ENCODE data around the gene LRRC70. TPM values are rescaled to one million over a fixed set of nuclear protein-coding genes. Genes with fewer than 3 reads are reported as not detected.
A peak's percentile ranks its signal among the peaks of the same experiment; 100 is the strongest.

The LRRC70 gene
- total RNA-seq, 4 donors from 2014 or later = 8.0 to 15.3 (median 10.4) TPM

DNA sequence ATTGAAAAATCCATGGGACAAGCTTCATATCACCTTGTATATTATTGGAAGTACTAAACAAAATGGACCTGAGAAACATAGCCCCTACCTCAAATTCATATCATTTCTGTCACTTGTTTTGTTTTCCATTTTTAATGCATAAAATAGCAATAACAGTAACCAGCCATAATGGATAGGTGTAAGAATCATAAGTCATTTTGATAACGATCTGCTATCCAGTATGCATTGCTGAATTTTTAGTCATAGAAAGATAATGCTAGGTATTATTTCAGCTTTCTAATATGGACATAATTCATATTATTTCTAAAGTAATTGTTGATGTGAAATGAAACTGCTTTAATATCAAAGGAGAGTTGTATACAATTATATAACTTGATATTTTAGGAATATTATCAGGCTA is 1.1 kb upstream of the LRRC70 start:
- Histone ChIP-seq H3K36me3 (no peaks in the 10 kb centered on the region), H3K27ac (no peak overlapping the region), H3K4me3 (replicated peaks in 1 of 3) (no peak overlapping the region), H3K27me3 (no peaks in the 10 kb centered on the region), H3K4me1 (peaks cover 9 to 12% of the 10 kb centered on the region in 2 donors), H3K9me3 (no peaks in the 10 kb centered on the region)
- 94 to 97% methylated on average over 1 of the region's 1 CpG for WGBS, 2 donors
- TF ChIP-seq, protein P1, sequence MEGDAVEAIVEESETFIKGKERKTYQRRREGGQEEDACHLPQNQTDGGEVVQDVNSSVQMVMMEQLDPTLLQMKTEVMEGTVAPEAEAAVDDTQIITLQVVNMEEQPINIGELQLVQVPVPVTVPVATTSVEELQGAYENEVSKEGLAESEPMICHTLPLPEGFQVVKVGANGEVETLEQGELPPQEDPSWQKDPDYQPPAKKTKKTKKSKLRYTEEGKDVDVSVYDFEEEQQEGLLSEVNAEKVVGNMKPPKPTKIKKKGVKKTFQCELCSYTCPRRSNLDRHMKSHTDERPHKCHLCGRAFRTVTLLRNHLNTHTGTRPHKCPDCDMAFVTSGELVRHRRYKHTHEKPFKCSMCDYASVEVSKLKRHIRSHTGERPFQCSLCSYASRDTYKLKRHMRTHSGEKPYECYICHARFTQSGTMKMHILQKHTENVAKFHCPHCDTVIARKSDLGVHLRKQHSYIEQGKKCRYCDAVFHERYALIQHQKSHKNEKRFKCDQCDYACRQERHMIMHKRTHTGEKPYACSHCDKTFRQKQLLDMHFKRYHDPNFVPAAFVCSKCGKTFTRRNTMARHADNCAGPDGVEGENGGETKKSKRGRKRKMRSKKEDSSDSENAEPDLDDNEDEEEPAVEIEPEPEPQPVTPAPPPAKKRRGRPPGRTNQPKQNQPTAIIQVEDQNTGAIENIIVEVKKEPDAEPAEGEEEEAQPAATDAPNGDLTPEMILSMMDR (IDR thresholded peaks at IDR 0.05) = no peak
- no peak for DNase-seq
- intact Hi-C loops (cut with DNase I) = no loop called here

DNA sequence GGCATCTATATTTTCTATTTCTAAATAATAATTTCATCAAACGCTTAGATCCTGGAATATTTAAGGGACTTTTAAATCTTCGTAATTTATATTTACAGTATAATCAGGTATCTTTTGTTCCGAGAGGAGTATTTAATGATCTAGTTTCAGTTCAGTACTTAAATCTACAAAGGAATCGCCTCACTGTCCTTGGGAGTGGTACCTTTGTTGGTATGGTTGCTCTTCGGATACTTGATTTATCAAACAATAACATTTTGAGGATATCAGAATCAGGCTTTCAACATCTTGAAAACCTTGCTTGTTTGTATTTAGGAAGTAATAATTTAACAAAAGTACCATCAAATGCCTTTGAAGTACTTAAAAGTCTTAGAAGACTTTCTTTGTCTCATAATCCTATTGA is 1.1 kb downstream of the LRRC70 start:
- TF ChIP-seq, protein P1 (IDR thresholded peaks at IDR 0.05) = no peak
- no peak for TF ChIP-seq POLR2A (IDR thresholded peaks at IDR 0.05)
- no peaks in the 10 kb centered on the region for H3K36me3 ChIP-seq
- H3K4me3 ChIP-seq (replicated peaks in 1 of 3) = no peak overlapping the region
- WGBS, 2 donors = 82 to 86% methylated on average over 5 of the region's 5 CpGs
- peak overlapping the region in 2 of 3 donors; percentile 4 to 11 for H3K27ac ChIP-seq
- no peak for DNase-seq
- H3K4me1 ChIP-seq = peaks cover 9 to 12% of the 10 kb centered on the region in 2 donors
- intact Hi-C loops (cut with DNase I) = no loop called here
- H3K9me3 ChIP-seq = no peaks in the 10 kb centered on the region
- H3K27me3 ChIP-seq = no peaks in the 10 kb centered on the region

DNA sequence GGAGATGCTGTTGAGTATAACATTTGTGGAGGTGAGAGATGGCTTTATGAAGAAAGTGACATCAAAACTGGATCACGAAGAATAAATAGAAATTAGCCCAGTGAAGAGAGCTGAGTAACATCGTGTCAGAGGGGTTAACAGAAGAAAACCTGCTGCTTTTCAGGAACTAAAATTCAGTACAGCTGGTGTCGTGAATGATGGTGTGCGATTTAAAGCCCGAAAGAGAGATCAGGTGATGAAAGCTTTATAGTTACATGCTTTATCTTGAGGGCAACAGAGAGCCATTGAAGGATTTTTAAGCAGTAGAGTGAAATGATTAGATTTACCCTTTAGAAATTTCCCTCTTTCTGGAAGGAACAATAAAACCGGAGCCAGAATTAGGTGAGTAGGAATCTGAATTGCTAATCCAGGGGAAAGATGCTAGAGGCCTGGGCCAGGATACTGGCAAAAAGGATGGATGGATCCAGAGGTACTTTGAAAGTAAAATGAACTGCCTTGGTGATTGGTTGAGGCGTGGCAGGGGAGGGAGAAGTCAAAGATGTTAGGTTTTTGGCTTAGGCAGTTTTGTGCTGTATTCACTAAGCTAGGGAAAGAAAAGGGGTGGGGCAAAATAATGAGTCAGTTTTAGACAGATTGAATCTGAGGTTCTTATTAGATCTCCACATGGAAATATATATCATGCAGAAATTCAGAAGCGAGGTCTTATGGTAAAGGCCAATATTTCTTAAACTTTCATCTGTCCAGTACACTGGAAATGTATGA is 3.4 kb downstream of the LRRC70 start:
- Histone ChIP-seq H3K4me3 (replicated peaks in 1 of 3) (no peak overlapping the region), H3K36me3 (no peaks in the 10 kb centered on the region), H3K27me3 (no peaks in the 10 kb centered on the region), H3K4me1 (no peaks in the 10 kb centered on the region), H3K27ac (peak overlapping the region in 1 of 3 donors; percentile 3), H3K9me3 (no peaks in the 10 kb centered on the region)
- TF ChIP-seq POLR2A (IDR thresholded peaks at IDR 0.05) = no peak
- TF ChIP-seq, protein P1 (IDR thresholded peaks at IDR 0.05) = no peak
- intact Hi-C loops (cut with DNase I) = no loop called here
- WGBS, 2 donors = 77 to 78% methylated on average over 8 of the region's 8 CpGs
- DNase-seq = no peak

DNA sequence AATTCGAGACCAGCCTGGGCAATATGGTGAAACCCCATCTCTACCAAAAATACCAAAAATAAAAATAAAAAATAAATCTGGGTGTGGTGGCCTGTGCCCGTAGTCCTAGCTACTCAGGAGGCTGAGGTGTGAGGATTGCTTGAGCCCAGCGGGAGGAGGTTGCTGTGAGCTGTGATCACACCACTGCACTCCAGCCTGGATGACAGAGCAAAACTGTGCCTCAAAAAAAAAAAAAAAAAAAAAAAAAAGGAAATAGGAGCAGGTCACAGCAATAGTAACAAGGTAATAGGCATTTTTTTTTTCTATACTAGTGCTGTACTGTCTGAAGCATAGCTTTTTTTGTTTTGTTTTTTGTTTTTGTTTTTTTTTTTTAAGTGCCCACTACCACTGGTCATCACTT is 5.8 kb downstream of the LRRC70 start:
- Histone ChIP-seq H3K9me3 (no peaks in the 10 kb centered on the region), H3K4me3 (replicated peaks in 1 of 3) (no peak overlapping the region), H3K36me3 (no peaks in the 10 kb centered on the region), H3K4me1 (no peaks in the 10 kb centered on the region), H3K27ac (no peak overlapping the region), H3K27me3 (no peaks in the 10 kb centered on the region)
- TF ChIP-seq POLR2A (IDR thresholded peaks at IDR 0.05) = no peak
- TF ChIP-seq, protein P1 (IDR thresholded peaks at IDR 0.05) = no peak
- DNase-seq = no peak
- 91 to 95% methylated on average over 3 of the region's 3 CpGs for WGBS, 2 donors
- intact Hi-C loops (cut with DNase I) = no loop called here

DNA sequence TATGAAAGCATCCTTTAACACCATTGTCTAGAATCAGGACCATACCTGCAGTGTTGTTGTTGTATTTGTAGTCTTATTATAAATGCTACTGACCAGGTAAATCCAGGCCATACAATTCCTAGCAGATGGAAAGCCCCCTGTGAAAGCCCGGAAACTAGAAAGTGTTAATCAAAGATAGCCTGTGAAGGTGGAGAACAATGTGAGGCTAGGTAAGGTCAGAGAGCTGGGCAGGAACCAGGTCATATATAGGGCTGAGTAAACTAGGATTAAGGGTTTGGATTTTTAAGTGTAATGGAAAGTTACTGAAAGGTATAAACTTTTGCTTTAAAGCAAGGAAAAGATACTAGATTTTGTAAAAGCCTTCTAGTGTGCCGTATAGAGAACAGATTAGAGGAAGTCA is 6.7 kb downstream of the LRRC70 start:
- no peaks in the 10 kb centered on the region for H3K4me1 ChIP-seq
- 81 to 82% methylated on average over 2 of the region's 2 CpGs for WGBS, 2 donors
- no peaks in the 10 kb centered on the region for H3K9me3 ChIP-seq
- H3K27me3 ChIP-seq = no peaks in the 10 kb centered on the region
- H3K27ac ChIP-seq = peak overlapping the region in 1 of 3 donors; percentile 3
- H3K4me3 ChIP-seq (replicated peaks in 1 of 3) = no peak overlapping the region
- DNase-seq = no peak
- TF ChIP-seq, protein P1 (IDR thresholded peaks at IDR 0.05) = no peak
- no peak for TF ChIP-seq POLR2A (IDR thresholded peaks at IDR 0.05)
- H3K36me3 ChIP-seq = no peaks in the 10 kb centered on the region
- intact Hi-C loops (cut with DNase I) = no loop called here
